SK-N-SH (cell line): ENCODE results near the gene PAX3.

Source experiments
- ELF1 ChIP-seq: IDR thresholded peaks from 2 replicates; pipeline ENCODE4 v1.4.0; 2012
- EP300 ChIP-seq, 2 experiments: IDR thresholded peaks; 2 replicates each; pipeline versions ENCODE4 v1.4.0 to v1.6.1; 2012; ENCODE audit warnings: borderline replicate concordance in 1 of 2, low read depth in 1 of 2, low read length in 1 of 2
- FOXJ3 ChIP-seq: sonication (generic); formaldehyde crosslinking; IDR thresholded peaks from 2 replicates; pipeline ENCODE4 v1.5.1; 2020; ENCODE audit warnings: mild to moderate bottlenecking, missing genetic modification reagents
- JUND ChIP-seq: IDR thresholded peaks from 2 replicates; pipeline ENCODE4 v1.4.0; 2012
- POLR2AphosphoS5 ChIP-seq: IDR thresholded peaks from 2 replicates; pipeline ENCODE4 v1.6.1; 2012; ENCODE audit warnings: low read depth, low read length
- RAD21 ChIP-seq: IDR thresholded peaks from 2 replicates; pipeline ENCODE4 v1.6.1; 2012; ENCODE audit warnings: mild to moderate bottlenecking, low read length
- SIN3A ChIP-seq: IDR thresholded peaks from 2 replicates; pipeline ENCODE4 v1.6.1; 2012; ENCODE audit warnings: low read depth, mild to moderate bottlenecking, low read length, moderate library complexity, borderline replicate concordance
- SMC3 ChIP-seq: IDR thresholded peaks from 2 replicates; pipeline ENCODE4 v1.6.1; 2012; ENCODE audit warnings: low read depth, low read length, improper control_type of control experiment
- TAF1 ChIP-seq: IDR thresholded peaks from 2 replicates; pipeline ENCODE4 v1.6.1; 2012; ENCODE audit warnings: low read depth, mild to moderate bottlenecking, low read length, moderate library complexity, borderline replicate concordance
- YY1 ChIP-seq: IDR thresholded peaks from 2 replicates; pipeline ENCODE4 v1.4.0; 2012; ENCODE audit warnings: low read depth, mild to moderate bottlenecking
- TF ChIP-seq, protein P1 (sequence below): fragments of 200-600 bp; sonication (generic); IDR thresholded peaks from 2 replicates; pipeline ENCODE4 v1.6.1; 2017; ENCODE audit warnings: antibody characterized with exemption, mild to moderate bottlenecking, moderate library complexity
- TF ChIP-seq, protein P2 (sequence below): IDR thresholded peaks from 2 replicates; pipeline ENCODE4 v1.4.0; 2012; ENCODE audit warnings: low read depth, borderline replicate concordance
- TF ChIP-seq, protein P3 (sequence below): fragments of 150-350 bp; IDR thresholded peaks from 2 replicates; pipeline ENCODE4 v1.6.1; 2017; ENCODE audit warnings: antibody characterized with exemption, low read length, low read depth, borderline replicate concordance
- TF ChIP-seq, protein P4 (sequence below): IDR thresholded peaks from 2 replicates; pipeline ENCODE4 v1.6.1; 2012; ENCODE audit warnings: mild to moderate bottlenecking, low read depth, low read length, moderate library complexity

DNA sequence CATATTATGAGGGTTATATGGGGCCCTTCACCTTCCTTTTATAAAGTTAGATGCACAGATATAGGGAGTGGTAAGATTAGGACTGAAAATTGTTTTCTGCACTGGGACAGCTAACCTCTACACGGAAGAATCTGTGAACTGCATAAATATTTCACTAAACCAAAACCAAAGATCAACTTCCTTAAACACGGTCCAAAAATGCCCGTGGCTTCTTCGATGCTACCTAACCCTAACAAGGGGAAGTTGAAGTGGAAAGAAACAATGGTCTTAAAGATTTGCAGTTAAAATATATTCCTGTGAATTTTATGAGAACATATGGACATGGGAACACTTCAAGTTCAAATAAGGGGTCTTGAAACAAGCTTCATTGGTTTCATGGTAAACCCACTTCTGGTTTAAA, 33.3 kb upstream of the PAX3 start:
- TF ChIP-seq, protein P1, sequence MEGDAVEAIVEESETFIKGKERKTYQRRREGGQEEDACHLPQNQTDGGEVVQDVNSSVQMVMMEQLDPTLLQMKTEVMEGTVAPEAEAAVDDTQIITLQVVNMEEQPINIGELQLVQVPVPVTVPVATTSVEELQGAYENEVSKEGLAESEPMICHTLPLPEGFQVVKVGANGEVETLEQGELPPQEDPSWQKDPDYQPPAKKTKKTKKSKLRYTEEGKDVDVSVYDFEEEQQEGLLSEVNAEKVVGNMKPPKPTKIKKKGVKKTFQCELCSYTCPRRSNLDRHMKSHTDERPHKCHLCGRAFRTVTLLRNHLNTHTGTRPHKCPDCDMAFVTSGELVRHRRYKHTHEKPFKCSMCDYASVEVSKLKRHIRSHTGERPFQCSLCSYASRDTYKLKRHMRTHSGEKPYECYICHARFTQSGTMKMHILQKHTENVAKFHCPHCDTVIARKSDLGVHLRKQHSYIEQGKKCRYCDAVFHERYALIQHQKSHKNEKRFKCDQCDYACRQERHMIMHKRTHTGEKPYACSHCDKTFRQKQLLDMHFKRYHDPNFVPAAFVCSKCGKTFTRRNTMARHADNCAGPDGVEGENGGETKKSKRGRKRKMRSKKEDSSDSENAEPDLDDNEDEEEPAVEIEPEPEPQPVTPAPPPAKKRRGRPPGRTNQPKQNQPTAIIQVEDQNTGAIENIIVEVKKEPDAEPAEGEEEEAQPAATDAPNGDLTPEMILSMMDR: no peak
- TF ChIP-seq, protein P2, sequence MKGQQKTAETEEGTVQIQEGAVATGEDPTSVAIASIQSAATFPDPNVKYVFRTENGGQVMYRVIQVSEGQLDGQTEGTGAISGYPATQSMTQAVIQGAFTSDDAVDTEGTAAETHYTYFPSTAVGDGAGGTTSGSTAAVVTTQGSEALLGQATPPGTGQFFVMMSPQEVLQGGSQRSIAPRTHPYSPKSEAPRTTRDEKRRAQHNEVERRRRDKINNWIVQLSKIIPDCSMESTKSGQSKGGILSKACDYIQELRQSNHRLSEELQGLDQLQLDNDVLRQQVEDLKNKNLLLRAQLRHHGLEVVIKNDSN: no peak
- no peak for TF ChIP-seq TAF1
- TF ChIP-seq, protein P3, sequence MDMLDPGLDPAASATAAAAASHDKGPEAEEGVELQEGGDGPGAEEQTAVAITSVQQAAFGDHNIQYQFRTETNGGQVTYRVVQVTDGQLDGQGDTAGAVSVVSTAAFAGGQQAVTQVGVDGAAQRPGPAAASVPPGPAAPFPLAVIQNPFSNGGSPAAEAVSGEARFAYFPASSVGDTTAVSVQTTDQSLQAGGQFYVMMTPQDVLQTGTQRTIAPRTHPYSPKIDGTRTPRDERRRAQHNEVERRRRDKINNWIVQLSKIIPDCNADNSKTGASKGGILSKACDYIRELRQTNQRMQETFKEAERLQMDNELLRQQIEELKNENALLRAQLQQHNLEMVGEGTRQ: no peak
- no peak for TF ChIP-seq JUND
- no peak for TF ChIP-seq FOXJ3 (CRISPR knock-in tag)
- TF ChIP-seq, protein P4, sequence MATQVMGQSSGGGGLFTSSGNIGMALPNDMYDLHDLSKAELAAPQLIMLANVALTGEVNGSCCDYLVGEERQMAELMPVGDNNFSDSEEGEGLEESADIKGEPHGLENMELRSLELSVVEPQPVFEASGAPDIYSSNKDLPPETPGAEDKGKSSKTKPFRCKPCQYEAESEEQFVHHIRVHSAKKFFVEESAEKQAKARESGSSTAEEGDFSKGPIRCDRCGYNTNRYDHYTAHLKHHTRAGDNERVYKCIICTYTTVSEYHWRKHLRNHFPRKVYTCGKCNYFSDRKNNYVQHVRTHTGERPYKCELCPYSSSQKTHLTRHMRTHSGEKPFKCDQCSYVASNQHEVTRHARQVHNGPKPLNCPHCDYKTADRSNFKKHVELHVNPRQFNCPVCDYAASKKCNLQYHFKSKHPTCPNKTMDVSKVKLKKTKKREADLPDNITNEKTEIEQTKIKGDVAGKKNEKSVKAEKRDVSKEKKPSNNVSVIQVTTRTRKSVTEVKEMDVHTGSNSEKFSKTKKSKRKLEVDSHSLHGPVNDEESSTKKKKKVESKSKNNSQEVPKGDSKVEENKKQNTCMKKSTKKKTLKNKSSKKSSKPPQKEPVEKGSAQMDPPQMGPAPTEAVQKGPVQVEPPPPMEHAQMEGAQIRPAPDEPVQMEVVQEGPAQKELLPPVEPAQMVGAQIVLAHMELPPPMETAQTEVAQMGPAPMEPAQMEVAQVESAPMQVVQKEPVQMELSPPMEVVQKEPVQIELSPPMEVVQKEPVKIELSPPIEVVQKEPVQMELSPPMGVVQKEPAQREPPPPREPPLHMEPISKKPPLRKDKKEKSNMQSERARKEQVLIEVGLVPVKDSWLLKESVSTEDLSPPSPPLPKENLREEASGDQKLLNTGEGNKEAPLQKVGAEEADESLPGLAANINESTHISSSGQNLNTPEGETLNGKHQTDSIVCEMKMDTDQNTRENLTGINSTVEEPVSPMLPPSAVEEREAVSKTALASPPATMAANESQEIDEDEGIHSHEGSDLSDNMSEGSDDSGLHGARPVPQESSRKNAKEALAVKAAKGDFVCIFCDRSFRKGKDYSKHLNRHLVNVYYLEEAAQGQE: no peak
- no peak for TF ChIP-seq POLR2AphosphoS5
- TF ChIP-seq YY1: no peak
- no peak for TF ChIP-seq RAD21
- TF ChIP-seq SIN3A: no peak
- no peak for TF ChIP-seq ELF1
- no peak for TF ChIP-seq EP300 (IDR thresholded peaks at IDR 0.05; ENCODE audit: borderline replicate concordance in 1 of 2, low read depth in 1 of 2, low read length in 1 of 2)
- TF ChIP-seq SMC3: no peak
